ENCODE results near the gene MYH11.
"Not testable (repeated sequence)": the region's sequence is repeated elsewhere in the genome, so short reads cannot be mapped to it uniquely, and the experiment has no call there.

The MYH11 gene

DNA sequence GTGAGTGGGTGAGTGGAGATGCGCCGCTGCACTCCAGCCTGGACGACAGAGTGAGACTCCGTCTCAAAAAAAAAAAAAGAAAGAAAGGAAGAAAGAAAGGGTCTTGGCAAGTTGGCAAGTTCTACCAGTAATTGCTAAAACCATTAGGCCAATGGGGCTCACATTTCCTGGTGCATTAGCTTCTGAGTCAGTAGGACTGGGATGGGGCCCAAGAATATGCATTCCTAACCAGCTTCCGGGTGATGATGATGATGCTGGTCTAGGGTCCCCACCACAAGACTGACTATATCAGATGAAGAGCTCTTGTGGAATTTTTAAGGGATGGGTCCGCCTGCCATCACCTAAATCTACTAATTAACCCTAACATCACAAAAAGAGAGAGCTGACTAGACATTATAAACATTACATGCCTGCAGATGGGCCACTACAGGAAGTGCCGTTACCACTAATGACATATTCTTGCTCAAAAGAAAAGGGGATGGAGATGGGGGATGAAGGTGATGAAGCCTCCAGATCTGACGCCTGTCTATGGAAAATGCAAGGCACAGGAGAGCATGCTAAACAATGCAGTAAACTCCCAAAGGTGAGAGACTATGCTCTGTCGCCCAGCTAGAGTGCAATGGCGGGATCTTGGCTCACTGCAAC, 13.1 kb downstream of the MYH11 start:
- H3K18ac ChIP-seq (ENCODE audit: low read length), result no peak overlapping the region
- DNase-seq (ENCODE audit: low spot score), result no peak
- no peak overlapping the region for H3K4me3 ChIP-seq (ENCODE audit: low read length in 2 of 2)
- WGBS, 2 donors (ENCODE audit: extremely low coverage in 2 of 2, insufficient read length in 2 of 2, insufficient replicate concordance in 1 of 2), result no CpG with 5 or more reads among the region's 10 CpGs
- no peak overlapping the region for H3K4me2 ChIP-seq (ENCODE audit: insufficient read depth, low read length, poor library complexity, severe bottlenecking)
- H3K4ac ChIP-seq (ENCODE audit: low read length), result no peak overlapping the region
- H2AK5ac ChIP-seq (ENCODE audit: low read depth, low read length), result no peak overlapping the region
- H2AFZ ChIP-seq (ENCODE audit: low read length), result no peak overlapping the region
- H3K4me1 ChIP-seq (ENCODE audit: control insufficient read depth in 2 of 2, insufficient read depth in 1 of 2, low read depth in 1 of 2, low read length in 2 of 2), result peaks cover 0 to 2% of the 10 kb centered on the region in 2 donors
- H2BK12ac ChIP-seq (ENCODE audit: low read length), result no peak overlapping the region
- no peak overlapping the region for H2BK120ac ChIP-seq (ENCODE audit: low read depth, low read length)
- H3K79me1 ChIP-seq (ENCODE audit: low read depth, low read length), result no peaks in the 10 kb centered on the region
- H3K9me3 ChIP-seq (replicated peaks in 1 of 2; ENCODE audit: control insufficient read depth in 2 of 2, insufficient read depth in 1 of 2, low read depth in 1 of 2, low read length in 2 of 2), result no peaks in the 10 kb centered on the region
- peaks cover 0 to 11% (median 2%) of the 10 kb centered on the region in 3 experiments for H3K27me3 ChIP-seq (ENCODE audit: control insufficient read depth in 3 of 3, insufficient read depth in 3 of 3, low read depth in 1 of 3, low read length in 3 of 3)
- no peak overlapping the region for H3K27ac ChIP-seq (replicated peaks; ENCODE audit: low read length)
- no peak overlapping the region for H2BK15ac ChIP-seq (ENCODE audit: low read length)
- no peak overlapping the region for H3K14ac ChIP-seq (ENCODE audit: low read length)
- no peak overlapping the region for H3K23ac ChIP-seq (ENCODE audit: low read depth, low read length, poor library complexity)
- H3K9ac ChIP-seq (ENCODE audit: low read depth, low read length, poor library complexity), result no peak overlapping the region
- H4K8ac ChIP-seq (ENCODE audit: low read depth, low read length), result no peak overlapping the region
- H2BK5ac ChIP-seq (ENCODE audit: low read length), result no peak overlapping the region
- H3K36me3 ChIP-seq (replicated peaks in 1 of 2; ENCODE audit: control insufficient read depth in 2 of 2, insufficient read depth in 2 of 2, low read length in 2 of 2), result no peaks in the 10 kb centered on the region
- H4K91ac ChIP-seq (ENCODE audit: low read depth, low read length, poor library complexity), result no peak overlapping the region

DNA sequence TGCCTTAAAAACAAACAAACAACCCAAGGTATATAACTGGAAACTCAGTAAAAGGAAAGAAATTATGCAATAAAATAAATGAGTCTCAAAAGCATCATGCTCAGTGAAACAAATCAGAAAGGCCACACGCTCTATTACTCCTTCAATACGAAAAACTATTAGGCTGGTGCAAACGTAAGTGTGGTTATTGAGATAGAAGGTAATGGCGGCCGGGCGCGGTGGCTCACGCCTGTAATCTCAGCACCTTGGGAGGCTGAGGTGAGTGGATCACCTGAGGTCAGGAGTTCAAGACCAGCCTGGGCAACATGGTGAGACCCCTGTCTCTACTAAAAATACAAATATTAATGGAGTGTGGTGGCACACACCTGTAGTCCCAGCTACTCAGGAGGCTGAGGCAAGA, 17.6 kb downstream of the MYH11 start:
- H3K9ac ChIP-seq (ENCODE audit: low read depth, low read length, poor library complexity); H3K36me3 ChIP-seq (replicated peaks in 1 of 2; ENCODE audit: control insufficient read depth in 2 of 2, insufficient read depth in 2 of 2, low read length in 2 of 2); H3K4ac ChIP-seq (ENCODE audit: low read length): not testable (repeated sequence)

DNA sequence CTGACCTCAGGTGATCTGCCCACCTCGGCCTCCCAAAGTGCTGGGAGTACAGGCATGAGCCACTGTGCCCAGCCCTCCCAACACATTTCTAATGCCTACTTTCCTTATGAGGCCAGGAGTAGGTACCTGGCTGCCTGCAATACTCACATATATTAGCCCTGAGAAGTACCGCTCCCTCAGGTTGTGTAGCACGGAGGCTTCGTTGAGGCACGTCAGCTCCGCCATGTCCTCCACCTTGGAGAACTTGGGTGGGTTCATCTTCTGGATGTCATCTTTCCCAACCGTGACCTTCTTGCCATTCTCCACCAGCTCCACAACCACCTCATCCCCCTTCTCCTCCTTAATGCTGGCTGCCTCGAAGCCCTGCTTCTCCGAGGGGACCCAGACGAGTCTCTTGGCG, 19.1 kb downstream of the MYH11 start:
- Histone ChIP-seq H3K27ac (replicated peaks; ENCODE audit: low read length) (no peak overlapping the region), H3K36me3 (replicated peaks in 1 of 2; ENCODE audit: control insufficient read depth in 2 of 2, insufficient read depth in 2 of 2, low read length in 2 of 2) (no peaks in the 10 kb centered on the region), H4K91ac (ENCODE audit: low read depth, low read length, poor library complexity) (no peak overlapping the region), H2BK15ac (ENCODE audit: low read length) (no peak overlapping the region), H3K18ac (ENCODE audit: low read length) (no peak overlapping the region), H3K9me3 (replicated peaks in 1 of 2; ENCODE audit: control insufficient read depth in 2 of 2, insufficient read depth in 1 of 2, low read depth in 1 of 2, low read length in 2 of 2) (no peaks in the 10 kb centered on the region), H3K79me1 (ENCODE audit: low read depth, low read length) (no peaks in the 10 kb centered on the region), H3K9ac (ENCODE audit: low read depth, low read length, poor library complexity) (no peak overlapping the region), H3K4me3 (ENCODE audit: low read length in 2 of 2) (no peak overlapping the region), H3K4me2 (ENCODE audit: insufficient read depth, low read length, poor library complexity, severe bottlenecking) (no peak overlapping the region), H3K4me1 (ENCODE audit: control insufficient read depth in 2 of 2, insufficient read depth in 1 of 2, low read depth in 1 of 2, low read length in 2 of 2) (peaks cover 0 to 2% of the 10 kb centered on the region in 2 donors), H3K14ac (ENCODE audit: low read length) (no peak overlapping the region), H2AK5ac (ENCODE audit: low read depth, low read length) (no peak overlapping the region), H2BK5ac (ENCODE audit: low read length) (no peak overlapping the region), H3K27me3 (ENCODE audit: control insufficient read depth in 3 of 3, insufficient read depth in 3 of 3, low read depth in 1 of 3, low read length in 3 of 3) (peaks cover 0 to 4% (median 0%) of the 10 kb centered on the region in 3 experiments), H2BK120ac (ENCODE audit: low read depth, low read length) (no peak overlapping the region), H2AFZ (ENCODE audit: low read length) (no peak overlapping the region), H3K4ac (ENCODE audit: low read length) (no peak overlapping the region), H2BK12ac (ENCODE audit: low read length) (no peak overlapping the region), H3K23ac (ENCODE audit: low read depth, low read length, poor library complexity) (no peak overlapping the region), H4K8ac (ENCODE audit: low read depth, low read length) (no peak overlapping the region)
- no CpG with 5 or more reads among the region's 11 CpGs for WGBS, 2 donors (ENCODE audit: extremely low coverage in 2 of 2, insufficient read length in 2 of 2, insufficient replicate concordance in 1 of 2)
- no peak for DNase-seq (ENCODE audit: low spot score)

More for the DNA sequence above, 17.6 kb downstream of the MYH11 start:
- not testable (repeated sequence) for H3K79me1 ChIP-seq (ENCODE audit: low read depth, low read length); H2BK5ac ChIP-seq (ENCODE audit: low read length); H3K4me3 ChIP-seq (ENCODE audit: low read length in 2 of 2); H2AFZ ChIP-seq (ENCODE audit: low read length); H2AK5ac ChIP-seq (ENCODE audit: low read depth, low read length); H2BK120ac ChIP-seq (ENCODE audit: low read depth, low read length); DNase-seq (ENCODE audit: low spot score); H3K27me3 ChIP-seq (ENCODE audit: control insufficient read depth in 3 of 3, insufficient read depth in 3 of 3, low read depth in 1 of 3, low read length in 3 of 3); H3K18ac ChIP-seq (ENCODE audit: low read length); H2BK15ac ChIP-seq (ENCODE audit: low read length); H3K23ac ChIP-seq (ENCODE audit: low read depth, low read length, poor library complexity); H4K91ac ChIP-seq (ENCODE audit: low read depth, low read length, poor library complexity); H3K14ac ChIP-seq (ENCODE audit: low read length); H2BK12ac ChIP-seq (ENCODE audit: low read length); H3K27ac ChIP-seq (replicated peaks; ENCODE audit: low read length); H3K4me2 ChIP-seq (ENCODE audit: insufficient read depth, low read length, poor library complexity, severe bottlenecking); H4K8ac ChIP-seq (ENCODE audit: low read depth, low read length); H3K9me3 ChIP-seq (replicated peaks in 1 of 2; ENCODE audit: control insufficient read depth in 2 of 2, insufficient read depth in 1 of 2, low read depth in 1 of 2, low read length in 2 of 2); H3K4me1 ChIP-seq (ENCODE audit: control insufficient read depth in 2 of 2, insufficient read depth in 1 of 2, low read depth in 1 of 2, low read length in 2 of 2)
- WGBS, 2 donors (ENCODE audit: extremely low coverage in 2 of 2, insufficient read length in 2 of 2, insufficient replicate concordance in 1 of 2), result no CpG with 5 or more reads among the region's 8 CpGs

DNA sequence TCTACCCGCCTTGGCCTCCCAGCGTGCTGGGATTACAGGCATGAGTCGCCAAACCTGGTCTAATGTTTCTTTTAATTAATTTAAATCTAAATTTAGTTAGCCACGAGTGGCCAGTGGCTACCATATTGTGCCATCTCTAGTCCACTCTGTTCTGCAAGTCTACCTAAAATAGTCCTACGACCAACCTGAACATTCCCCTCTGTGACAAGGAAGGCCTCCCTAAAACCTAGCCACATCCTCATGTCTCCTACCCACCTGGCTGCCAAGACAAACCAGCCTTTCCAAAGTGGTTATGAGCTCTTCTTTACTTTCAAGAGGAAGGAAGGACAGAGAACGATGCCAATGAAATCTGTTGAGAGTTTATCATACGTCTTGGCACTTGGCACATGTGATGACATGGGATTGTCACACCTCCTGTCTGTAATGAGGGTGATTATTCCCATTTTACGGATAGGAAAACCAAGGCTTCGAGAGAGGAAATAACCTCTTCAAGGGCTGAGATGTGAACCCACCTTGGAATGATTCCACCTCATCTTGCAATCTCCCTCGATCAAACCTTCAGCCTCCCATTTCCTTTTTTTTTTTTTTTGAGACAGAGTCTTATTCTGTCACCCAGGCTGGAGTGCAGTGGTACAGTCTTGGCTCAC, 19.7 kb downstream of the MYH11 start:
- Histone ChIP-seq H3K4me1 (ENCODE audit: control insufficient read depth in 2 of 2, insufficient read depth in 1 of 2, low read depth in 1 of 2, low read length in 2 of 2) (peaks cover 0 to 2% of the 10 kb centered on the region in 2 donors), H3K14ac (ENCODE audit: low read length) (no peak overlapping the region), H4K8ac (ENCODE audit: low read depth, low read length) (no peak overlapping the region), H3K36me3 (replicated peaks in 1 of 2; ENCODE audit: control insufficient read depth in 2 of 2, insufficient read depth in 2 of 2, low read length in 2 of 2) (no peaks in the 10 kb centered on the region), H3K4me2 (ENCODE audit: insufficient read depth, low read length, poor library complexity, severe bottlenecking) (no peak overlapping the region), H4K91ac (ENCODE audit: low read depth, low read length, poor library complexity) (no peak overlapping the region), H3K4ac (ENCODE audit: low read length) (no peak overlapping the region), H2BK15ac (ENCODE audit: low read length) (no peak overlapping the region), H3K79me1 (ENCODE audit: low read depth, low read length) (no peaks in the 10 kb centered on the region), H2AK5ac (ENCODE audit: low read depth, low read length) (no peak overlapping the region), H3K9ac (ENCODE audit: low read depth, low read length, poor library complexity) (no peak overlapping the region), H3K23ac (ENCODE audit: low read depth, low read length, poor library complexity) (no peak overlapping the region), H3K27me3 (ENCODE audit: control insufficient read depth in 3 of 3, insufficient read depth in 3 of 3, low read depth in 1 of 3, low read length in 3 of 3) (peaks cover 0 to 7% (median 0%) of the 10 kb centered on the region in 3 experiments), H2AFZ (ENCODE audit: low read length) (no peak overlapping the region), H2BK12ac (ENCODE audit: low read length) (no peak overlapping the region), H2BK5ac (ENCODE audit: low read length) (no peak overlapping the region), H3K18ac (ENCODE audit: low read length) (no peak overlapping the region), H3K9me3 (replicated peaks in 1 of 2; ENCODE audit: control insufficient read depth in 2 of 2, insufficient read depth in 1 of 2, low read depth in 1 of 2, low read length in 2 of 2) (no peaks in the 10 kb centered on the region), H3K27ac (replicated peaks; ENCODE audit: low read length) (no peak overlapping the region), H3K4me3 (ENCODE audit: low read length in 2 of 2) (no peak overlapping the region), H2BK120ac (ENCODE audit: low read depth, low read length) (no peak overlapping the region)
- WGBS, 2 donors (ENCODE audit: extremely low coverage in 2 of 2, insufficient read length in 2 of 2, insufficient replicate concordance in 1 of 2), result no CpG with 5 or more reads among the region's 10 CpGs
- DNase-seq (ENCODE audit: low spot score), result no peak
